SK-N-MC (cell line): ENCODE measurements around the gene RNF223.

Source experiments
- DNase-seq: peaks from one replicate; pipeline ENCODE4 v3.0.0-alpha.2; 2011; ENCODE audit warnings: low read depth, low spot score
- H3K27ac ChIP-seq: fragments of 200-600 bp; sonication (generic); 2 replicates; pipeline ENCODE4 v1.5.1; 2016; ENCODE audit warnings: mixed run types
- H3K36me3 ChIP-seq: fragments of 200-600 bp; sonication (generic); 2 replicates; pipeline ENCODE4 v1.6.1; 2017; ENCODE audit warnings: antibody characterized with exemption, low read length, mixed read lengths; ENCODE audit not compliant: insufficient read depth
- H3K4me3 ChIP-seq: fragments of 200-600 bp; sonication (generic); 2 replicates; pipeline ENCODE4 v1.5.1; 2016
- H3K9ac ChIP-seq: fragments of 200-600 bp; sonication (generic); 2 replicates; pipeline ENCODE4 v1.8.0; 2017; ENCODE audit warnings: mixed run types, mixed read lengths; ENCODE audit not compliant: insufficient read length
- H3K9me3 ChIP-seq: fragments of 200-600 bp; sonication (generic); 2 replicates; pipeline ENCODE4 v1.6.1; 2017; ENCODE audit warnings: low read depth, mild to moderate bottlenecking, antibody characterized with exemption, low read length, moderate library complexity, mixed read lengths
- EZH2 ChIP-seq: fragments of 200-600 bp; sonication (generic); IDR thresholded peaks from one replicate; pipeline ENCODE4 v1.6.1; 2017; ENCODE audit warnings: antibody characterized with exemption
- FOXP2 ChIP-seq: optimal IDR thresholded peaks from 2 replicates; pipeline ENCODE3; 2011; ENCODE audit warnings: mild to moderate bottlenecking, moderate library complexity; ENCODE audit not compliant: insufficient read depth; ENCODE audit errors: extremely low read length, control extremely low read depth
- POLR2AphosphoS5 ChIP-seq: IDR thresholded peaks from 2 replicates; pipeline ENCODE4 v1.6.1; 2012; ENCODE audit warnings: mild to moderate bottlenecking, low read depth, low read length, borderline replicate concordance

The RNF223 gene

GRCh38 chr1:1021920-1022259 is 52.2 kb downstream of the RNF223 start:
- Histone ChIP-seq H3K9me3 (no peaks in the 10 kb centered on the region), H3K4me3 (peak overlapping the region; percentile 78), H3K9ac (no peak overlapping the region), H3K27ac (no peak overlapping the region), H3K36me3 (peaks cover 5% of the 10 kb centered on the region; the same call in 1 of the 2 replicates)
- DNase-seq, result no peak
- TF ChIP-seq FOXP2 (no peak), EZH2 (no peak), POLR2AphosphoS5 (no peak)

DNA sequence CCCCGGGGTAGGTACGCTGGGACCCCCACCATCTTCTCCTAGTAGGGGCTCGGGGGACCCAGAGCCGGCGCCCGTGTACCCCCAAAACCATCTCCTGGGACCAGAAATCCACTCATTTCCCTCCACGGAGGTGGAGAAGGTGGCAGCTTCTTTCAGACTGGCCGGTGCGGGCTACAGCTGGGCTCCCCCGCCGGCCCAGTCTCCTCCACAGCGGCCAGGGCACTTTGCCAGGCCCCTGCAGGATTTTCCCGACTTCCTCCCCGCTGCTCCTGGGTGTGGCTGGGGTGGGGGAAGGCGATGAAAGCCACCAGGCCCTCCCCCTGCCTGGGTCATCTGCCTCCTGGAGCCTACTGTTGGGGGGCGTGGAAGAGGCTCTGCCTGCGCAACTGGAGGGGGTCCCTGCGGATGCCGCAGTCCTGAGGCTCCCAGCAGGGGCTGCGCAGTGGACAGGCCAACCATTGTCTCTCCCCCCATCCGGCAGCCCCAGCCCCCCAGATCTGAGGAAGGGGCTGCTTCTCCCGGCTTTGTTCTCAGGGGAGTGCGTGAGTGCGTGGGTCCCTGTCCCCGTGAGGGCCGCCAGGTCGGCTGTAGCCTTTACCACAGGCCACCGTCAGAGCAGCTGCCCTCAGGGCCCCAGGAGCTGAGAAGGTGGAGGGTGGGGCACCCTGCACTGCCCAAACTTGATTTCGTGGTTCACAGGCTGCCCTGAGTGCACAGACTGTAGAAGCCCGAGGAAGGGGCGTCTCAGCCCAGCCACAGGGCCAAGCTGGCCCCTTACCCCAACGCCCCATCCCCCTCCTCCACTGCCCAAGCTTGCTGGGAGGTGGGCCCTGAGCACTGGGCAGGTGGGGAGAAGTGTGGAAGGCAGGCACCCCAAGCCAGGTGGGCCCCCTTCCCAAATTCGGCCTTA is 52.8 kb downstream of the RNF223 start:
- DNase-seq, result no peak
- Histone ChIP-seq H3K9ac (peak overlapping the region; percentile 24), H3K9me3 (no peaks in the 10 kb centered on the region), H3K4me3 (peak overlapping the region; percentile 78), H3K27ac (peak overlapping the region; percentile 54), H3K36me3 (peaks cover 5% of the 10 kb centered on the region; the same call in 1 of the 2 replicates)
- TF ChIP-seq FOXP2, result no peak
- TF ChIP-seq POLR2AphosphoS5, result peak; percentile 41; the same call in 1 of the 2 replicates
